ENCODE measurements around the gene HRG.
"Not testable (repeated sequence)": the region's sequence is repeated elsewhere in the genome, so short reads cannot be mapped to it uniquely, and the experiment has no call there.

Gene HRG, protein sequence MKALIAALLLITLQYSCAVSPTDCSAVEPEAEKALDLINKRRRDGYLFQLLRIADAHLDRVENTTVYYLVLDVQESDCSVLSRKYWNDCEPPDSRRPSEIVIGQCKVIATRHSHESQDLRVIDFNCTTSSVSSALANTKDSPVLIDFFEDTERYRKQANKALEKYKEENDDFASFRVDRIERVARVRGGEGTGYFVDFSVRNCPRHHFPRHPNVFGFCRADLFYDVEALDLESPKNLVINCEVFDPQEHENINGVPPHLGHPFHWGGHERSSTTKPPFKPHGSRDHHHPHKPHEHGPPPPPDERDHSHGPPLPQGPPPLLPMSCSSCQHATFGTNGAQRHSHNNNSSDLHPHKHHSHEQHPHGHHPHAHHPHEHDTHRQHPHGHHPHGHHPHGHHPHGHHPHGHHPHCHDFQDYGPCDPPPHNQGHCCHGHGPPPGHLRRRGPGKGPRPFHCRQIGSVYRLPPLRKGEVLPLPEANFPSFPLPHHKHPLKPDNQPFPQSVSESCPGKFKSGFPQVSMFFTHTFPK

DNA sequence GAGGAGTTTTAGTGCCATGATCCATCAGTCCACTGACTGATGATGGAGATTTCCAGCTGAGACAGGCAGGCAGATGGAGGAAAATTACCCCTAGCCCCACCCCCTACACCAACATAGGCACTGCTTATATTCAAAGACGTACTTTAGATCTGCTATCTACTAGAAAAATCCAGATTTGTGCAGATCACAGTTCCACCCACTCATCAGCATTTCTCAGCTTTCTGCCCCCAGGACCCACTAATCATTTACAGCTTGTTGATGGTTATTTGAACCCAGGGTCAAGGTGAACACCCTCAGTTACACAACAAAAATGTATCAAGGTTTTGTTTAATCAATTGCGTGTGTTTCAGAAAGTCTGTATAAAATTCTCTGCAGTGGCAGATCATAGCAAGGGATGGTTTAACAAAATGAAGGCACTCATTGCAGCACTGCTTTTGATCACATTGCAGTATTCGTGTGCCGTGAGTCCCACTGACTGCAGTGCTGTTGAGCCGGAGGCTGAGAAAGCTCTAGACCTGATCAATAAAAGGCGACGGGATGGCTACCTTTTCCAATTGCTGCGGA, at the start of gene HRG:
Gene HRG (plus strand): TSS at position 390 of the 564 bp plus-strand sequence. CDS start 18 bp downstream, at position 408.
- DNase-seq (ENCODE audit: low read depth) = no peak

DNA sequence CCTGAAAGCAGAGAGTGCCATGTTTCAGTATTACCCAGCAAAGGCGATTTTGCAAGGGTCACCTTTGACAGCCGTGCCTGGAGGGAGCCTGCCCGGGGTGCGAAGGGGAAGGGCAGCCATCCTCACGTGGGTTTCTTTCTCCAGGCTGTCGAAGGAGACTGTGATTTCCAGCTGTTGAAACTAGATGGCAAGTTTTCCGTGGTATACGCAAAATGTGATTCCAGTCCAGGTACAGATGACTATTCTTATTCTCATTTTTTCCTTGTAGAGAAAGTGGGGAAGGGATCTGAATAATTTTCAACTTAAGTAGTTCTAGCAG, 49.6 kb upstream of the HRG start:
- no peak for DNase-seq (ENCODE audit: low read depth)

DNA sequence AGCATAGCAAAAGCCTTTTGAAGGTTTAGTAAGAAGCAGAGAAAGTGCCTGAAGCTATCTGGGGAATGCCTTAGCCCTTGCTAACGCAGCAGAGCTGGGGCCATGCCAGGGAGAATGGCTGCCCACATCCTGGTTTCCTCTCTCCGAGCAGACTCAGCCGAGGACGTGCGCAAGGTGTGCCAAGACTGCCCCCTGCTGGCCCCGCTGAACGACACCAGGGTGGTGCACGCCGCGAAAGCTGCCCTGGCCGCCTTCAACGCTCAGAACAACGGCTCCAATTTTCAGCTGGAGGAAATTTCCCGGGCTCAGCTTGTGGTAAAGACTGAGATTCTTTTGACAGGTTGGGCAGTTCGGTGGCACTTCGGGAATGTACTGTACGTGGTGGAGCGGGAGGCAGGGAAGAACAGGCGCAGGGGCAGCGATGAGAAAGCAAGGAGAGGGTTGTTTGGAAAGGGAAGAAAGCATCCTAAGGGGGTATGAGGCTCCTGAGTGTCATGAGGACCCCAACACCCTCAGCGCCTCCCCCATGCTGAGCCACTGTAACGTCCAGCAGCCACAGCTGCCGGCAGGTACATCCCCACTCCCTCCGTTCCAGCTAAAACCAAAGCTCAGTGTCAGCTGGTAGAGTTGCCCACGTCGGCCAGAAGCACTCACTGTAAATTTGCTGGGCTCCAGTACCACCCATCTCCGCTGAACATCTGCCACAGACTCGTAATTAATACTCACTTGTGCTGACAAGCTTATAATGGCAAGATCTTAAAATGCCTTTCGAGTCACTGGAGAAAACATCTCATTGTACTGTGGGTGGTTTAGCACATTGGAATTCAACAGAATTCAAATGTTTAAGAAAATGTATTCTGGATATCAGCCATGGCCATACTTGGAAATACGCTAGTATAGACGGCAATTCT, 48.5 kb upstream of the HRG start:
- peak; percentile 79 for DNase-seq (ENCODE audit: low read depth)

DNA sequence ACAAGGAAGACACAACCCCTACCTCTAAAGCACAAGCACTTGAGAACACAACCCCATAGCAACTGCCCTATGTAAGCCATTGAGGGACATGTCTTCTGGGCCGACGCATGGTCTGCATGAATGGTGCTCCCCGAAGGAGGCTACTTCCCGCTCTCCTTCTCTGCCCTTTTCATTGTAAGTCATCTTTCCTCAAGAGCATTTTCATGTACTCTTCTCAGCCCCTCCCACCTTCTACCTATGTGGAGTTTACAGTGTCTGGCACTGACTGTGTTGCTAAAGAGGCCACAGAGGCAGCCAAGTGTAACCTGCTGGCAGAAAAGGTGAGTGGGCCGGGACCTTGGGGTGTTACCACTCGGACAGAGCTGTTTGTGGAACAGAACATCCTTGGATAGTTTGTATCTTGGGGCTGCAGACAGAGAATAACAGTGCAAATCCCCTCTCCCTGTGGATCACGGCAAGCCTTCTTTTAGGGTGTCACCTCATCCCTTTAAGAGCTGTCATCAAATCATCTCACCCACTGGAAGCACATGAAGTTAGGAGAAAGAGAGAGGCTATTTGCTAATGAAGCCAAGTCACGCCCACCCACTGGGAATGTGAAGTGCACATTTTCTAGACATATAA, 47.4 kb upstream of the HRG start:
- no peak for DNase-seq (ENCODE audit: low read depth)

DNA sequence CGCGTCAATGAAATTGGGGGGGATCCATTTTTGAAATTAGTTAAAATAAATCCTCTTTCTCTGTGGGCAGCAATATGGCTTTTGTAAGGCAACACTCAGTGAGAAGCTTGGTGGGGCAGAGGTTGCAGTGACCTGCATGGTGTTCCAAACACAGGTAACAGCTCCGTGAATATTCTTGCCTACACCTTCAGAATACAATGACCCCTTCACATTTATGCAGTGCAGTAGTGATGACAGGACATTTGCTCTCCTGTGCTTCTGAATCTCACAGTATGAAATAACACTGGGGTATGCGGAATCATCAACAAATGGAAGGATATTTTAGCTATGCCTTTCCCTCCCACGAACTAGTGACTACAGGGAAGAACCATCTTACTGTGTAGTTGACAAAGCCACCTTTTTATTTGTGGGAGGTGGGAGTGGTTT, 46.0 kb upstream of the HRG start:
- DNase-seq (ENCODE audit: low read depth) = no peak

DNA sequence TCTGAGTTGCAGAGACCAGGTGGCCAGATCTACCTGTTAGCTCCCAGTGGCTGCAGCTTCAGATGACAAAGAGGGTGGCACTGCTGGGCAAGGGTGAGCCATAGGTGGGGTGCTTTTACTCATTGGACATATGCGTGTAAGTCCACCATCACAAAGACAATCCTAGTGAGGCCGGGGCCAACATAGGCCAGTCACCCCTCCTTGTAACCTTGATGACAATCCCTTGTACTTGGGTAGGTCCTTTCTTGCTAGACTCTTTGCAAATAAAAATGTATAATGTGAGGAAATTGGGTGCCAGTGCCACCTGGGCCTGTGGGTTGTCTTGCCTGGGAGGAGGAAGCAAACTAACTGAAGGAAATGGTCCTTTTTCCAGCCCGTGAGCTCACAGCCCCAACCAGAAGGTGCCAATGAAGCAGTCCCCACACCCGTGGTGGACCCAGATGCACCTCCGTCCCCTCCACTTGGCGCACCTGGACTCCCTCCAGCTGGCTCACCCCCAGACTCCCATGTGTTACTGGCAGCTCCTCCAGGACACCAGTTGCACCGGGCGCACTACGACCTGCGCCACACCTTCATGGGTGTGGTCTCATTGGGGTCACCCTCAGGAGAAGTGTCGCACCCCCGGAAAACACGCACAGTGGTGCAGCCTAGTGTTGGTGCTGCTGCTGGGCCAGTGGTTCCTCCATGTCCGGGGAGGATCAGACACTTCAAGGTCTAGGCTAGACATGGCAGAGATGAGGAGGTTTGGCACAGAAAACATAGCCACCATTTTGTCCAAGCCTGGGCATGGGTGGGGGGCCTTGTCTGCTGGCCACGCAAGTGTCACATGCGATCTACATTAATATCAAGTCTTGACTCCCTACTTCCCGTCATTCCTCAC, 45.4 kb upstream of the HRG start:
- DNase-seq (ENCODE audit: low read depth) = no peak

DNA sequence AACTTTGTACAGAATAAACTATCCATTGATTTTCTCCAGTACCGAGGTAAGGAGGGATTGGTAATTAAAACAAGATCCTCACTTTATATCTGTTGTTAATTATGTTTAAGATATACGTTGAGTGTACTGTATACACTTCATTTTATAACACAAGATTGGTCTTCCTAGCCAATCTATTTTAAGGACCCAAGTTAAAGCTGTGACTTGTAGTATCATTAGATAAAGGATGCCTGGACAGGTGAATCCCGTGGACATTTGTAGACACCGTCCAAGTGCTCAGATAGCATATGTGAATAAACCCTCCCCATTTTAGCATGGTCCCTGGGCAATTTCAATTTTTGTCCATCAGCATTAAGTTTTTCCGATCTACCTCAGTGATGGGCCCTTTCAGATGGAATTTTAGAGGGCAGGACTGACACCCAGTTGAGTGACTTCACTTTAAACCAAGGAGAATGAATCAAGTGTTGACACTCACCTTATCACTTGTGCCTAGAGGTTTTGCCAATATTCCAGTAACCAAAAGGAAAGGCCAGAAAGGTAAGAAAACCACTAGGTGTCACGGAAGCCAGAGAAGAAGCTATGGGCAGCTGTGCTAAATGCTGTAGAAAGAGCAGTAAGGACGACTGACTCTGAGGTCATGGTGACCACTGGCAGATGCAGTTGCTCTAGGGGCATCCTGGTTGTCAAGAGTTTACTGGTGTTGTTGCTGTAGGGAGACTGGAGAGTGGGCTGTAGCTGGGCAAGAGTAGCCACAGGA, 43.7 kb upstream of the HRG start:
- no peak for DNase-seq (ENCODE audit: low read depth)

DNA sequence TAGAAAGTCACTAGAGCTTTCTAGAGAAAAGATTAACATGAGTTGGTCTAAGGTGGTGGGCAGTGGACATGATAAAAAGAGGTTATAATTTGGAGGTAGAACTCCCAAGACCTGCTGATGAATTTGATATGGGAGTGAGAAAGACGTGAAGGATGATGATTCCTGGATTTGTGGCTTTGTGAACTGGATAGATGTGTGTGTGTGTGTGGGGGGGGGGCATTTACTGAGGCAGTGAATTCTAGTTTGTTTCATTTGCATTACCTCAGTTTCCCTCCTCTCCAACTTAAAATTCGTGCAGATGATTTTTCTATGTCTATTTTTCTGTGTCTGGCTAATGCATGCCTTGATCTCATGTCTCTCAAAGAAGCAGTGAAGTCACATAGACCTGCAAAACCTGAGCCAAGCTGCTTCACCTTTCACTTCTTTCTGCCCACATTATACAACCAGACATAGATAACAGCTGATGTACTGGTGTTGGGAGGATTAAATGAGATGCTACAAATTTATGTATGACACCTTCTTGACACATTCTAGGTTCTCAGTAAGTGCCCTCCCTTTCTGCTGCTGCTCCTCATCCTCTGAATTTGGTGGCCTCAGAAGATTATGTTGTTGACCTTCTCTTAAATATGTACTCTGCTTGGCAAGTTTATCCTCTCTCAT, 43.0 kb upstream of the HRG start:
- no peak for DNase-seq (ENCODE audit: low read depth)

DNA sequence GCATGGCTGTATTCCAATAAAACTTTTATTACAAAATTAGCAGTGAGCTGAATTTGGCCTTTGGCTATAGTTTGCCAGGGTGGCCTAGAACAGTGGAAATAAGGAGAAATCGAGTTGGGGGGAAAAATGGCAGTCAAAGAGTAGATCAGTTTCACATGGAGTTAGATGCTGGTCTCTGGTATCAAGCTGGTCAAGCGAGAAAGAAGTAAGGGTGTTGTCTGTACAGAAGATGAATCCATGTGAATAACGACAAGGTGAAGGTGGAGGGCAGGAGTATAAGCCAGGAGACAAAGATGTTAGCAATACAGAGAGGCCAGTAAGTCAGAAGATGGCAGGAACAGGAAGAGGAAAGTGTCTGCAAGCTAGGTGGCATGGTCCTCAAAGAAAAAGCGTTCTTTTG, 41.2 kb upstream of the HRG start:
- no peak for DNase-seq (ENCODE audit: low read depth)

DNA sequence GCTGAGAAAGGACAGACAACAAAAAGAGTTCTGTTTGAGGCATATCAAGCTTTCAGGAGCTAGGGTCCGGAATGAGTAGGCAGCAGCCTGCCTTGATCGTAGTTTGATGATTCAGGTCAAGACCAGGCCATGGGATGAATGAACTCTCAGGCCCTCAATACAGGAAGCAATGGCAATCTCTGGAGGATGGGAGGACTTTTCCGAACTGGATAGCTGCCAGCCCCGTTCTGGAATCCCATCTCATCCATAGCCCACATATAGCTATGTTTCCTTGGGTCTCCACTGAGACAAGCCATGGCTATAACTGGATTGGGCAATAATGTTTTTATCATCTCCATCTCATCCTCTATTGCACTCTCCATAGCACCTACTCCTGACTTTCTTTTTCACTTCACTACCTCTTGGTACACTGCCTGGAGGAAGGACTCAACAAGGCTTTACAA, 40.2 kb upstream of the HRG start:
- no peak for DNase-seq (ENCODE audit: low read depth)

DNA sequence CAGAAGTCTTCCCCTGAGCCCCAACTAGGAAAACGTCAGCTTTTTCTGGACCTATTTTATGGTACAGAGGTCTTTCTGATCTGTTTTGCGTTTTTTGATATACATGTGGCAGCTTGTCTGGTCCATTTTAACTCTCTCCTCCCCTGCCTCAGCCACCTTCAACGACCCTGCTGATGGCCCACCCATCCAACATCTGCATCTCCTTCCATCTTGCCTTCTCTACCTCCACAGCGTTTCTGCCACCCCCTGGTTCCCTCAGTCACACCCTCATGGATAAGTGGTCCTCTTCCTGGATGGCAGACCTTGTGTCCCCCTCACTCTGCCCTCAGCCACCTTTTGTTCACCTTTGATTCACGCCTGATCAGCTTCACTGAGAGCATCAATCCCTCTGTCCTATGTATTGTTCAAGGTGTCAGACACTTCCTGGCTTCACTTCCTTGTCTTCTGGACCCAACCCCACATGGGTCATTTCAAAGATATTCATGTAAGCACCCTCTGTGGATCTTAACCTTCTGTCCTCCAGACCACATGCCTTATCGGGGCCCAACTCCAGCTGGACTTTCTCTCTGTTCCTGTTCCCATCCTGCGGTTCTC, 39.5 kb upstream of the HRG start:
- DNase-seq (ENCODE audit: low read depth) = no peak

DNA sequence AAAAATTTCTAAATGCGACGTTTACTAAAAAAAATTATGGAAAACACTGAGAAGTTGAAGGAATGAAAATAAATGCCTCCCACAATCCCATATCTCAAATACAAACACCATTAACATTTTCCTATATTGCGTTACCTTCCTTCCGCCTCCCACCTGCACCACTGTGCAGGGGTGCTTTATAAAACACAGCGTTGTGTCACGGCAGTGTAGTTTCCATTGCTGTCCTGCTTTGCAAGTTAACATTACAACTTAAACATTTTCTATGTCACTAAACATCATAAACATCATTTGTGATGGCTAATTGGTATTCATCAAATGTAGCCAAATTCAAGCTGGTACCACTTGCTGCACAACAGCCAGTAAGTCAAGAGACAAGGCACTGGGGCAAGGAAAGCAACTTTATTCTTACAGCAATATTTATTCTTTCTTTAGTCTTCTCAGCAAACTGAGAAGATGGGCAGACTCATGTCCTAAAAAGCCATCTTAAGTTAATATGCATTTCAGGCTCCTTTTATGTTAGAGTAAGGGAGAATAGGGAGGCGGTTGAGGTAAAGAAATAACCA, 37.9 kb upstream of the HRG start:
- no peak for DNase-seq (ENCODE audit: low read depth)

DNA sequence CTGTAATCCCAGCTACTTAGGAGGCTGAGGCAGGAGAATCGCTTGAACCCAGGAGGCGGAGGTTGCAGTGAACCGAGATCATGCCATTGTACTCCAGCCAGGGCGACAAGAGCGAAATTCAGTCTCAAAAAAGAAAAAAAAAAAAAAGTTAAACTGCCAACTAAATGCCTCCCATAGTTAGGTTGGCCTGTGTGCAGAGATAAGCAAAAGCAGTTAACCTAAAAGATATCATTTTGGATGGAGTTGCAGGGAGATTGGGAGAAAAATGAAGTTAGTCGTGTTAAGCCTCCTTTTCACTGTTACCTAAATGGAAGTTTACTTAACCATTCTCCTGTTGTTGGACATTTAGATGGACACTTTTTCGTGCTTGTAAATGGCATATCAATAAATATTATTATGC, 37.1 kb upstream of the HRG start:
- no peak for DNase-seq (ENCODE audit: low read depth)

DNA sequence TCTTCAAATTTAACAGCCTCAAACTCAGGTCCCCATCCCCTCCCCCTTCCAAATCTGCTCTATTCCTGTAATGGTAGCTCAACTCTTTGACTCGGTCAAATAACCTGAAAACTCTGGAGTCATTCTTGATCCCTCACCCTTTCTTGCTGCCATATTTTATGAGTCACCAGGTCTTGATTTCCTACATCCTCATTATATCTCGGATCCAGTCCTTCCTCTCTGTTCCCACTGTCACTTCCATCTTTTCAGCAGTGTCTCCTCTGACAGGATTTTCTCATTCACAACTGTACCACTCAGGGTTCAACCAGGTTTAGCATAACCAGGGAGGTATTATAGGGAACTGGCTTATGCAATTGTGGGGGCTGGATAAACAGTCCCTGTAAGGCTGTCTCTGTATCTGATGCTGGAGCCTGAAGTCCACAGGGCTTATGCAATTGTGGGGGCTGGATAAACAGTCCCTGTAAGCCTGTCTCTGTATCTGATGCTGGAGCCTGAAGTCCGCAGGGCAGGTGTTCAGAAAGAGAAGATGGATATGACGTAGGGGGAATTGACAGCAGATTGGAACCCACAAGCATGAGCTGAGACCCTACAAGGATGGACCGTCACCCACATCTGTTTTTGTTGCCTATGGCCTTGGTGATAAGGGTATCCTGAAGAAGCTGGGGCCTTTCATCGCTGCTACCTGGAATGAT, 34.7 kb upstream of the HRG start:
- DNase-seq (ENCODE audit: low read depth) = no peak

DNA sequence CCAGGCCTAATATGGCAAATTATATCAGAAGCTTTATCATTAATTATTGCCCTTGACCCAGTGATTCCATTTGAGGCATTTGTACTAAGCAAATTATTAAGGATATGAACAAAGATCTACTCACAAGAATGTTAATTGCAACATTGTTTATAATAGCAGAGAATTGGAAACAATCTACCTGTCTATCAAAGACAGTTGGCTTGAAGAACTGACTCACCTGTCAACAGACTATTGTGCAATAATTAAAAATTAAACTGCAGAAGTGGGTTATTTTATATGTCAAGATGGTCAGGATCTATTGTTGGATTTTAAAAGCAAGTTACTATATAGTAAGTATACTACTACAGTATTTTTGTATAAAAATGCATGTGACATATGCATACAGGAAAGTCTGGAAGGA, 32.3 kb upstream of the HRG start:
- DNase-seq (ENCODE audit: low read depth) = no peak

DNA sequence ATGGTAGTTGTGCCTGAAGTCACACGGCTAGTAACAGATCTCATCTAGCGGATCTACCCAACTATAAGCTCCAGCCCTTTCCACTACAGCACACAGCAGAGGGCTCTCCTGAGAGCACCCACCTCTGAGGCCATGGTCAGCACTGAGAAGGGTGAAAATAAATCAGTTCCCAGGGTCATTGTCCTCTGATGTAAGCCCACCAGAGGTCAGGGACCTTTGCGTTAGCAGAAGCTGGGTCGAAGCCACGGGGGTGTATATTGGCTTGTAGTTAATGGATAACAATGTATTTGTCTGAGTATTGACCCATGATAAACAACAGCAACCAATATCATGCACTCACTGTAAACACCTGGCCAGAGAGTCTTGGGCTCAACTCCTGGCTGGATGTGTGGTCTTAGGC, 31.6 kb upstream of the HRG start:
- not testable (repeated sequence) for DNase-seq (ENCODE audit: low read depth)

DNA sequence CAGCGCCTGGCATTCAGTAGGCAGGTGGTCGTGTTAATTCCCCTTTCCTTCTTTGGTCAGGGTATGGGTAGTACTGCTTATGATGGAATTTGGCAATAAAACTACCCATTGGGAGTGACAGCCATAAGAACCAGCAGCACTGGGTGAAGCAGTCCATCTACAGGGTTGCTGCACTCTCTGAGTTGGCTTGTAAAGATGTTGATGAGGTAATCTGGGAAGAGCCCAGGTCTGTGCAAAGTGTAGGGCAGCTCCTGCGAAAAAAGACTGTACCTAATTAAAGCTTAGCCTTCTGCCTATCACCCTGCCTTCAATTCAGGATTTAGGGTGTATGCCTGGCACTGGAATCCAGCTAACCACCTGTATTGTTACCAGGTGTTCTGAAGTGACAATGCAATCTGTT, 30.3 kb upstream of the HRG start:
- no peak for DNase-seq (ENCODE audit: low read depth)

DNA sequence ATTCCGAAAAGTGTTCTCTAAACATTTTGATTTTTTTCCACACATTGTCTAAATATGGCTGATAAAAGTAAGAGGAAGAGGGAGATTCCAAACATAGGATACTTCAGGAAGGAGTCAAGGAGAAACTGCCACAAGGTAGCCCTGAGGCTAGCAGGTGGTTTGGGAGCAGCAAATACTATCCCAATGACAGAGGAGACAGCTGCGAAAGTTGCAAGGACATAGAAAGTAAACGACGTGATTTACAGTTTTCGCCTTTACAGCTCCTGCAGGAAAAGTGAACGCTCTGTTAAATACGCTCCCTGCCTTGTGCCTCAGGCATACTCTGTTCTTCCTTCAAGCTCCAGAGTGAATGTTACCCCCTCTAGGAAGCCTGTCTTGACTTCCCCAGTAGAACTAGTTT, 29.3 kb upstream of the HRG start:
- DNase-seq (ENCODE audit: low read depth) = no peak

DNA sequence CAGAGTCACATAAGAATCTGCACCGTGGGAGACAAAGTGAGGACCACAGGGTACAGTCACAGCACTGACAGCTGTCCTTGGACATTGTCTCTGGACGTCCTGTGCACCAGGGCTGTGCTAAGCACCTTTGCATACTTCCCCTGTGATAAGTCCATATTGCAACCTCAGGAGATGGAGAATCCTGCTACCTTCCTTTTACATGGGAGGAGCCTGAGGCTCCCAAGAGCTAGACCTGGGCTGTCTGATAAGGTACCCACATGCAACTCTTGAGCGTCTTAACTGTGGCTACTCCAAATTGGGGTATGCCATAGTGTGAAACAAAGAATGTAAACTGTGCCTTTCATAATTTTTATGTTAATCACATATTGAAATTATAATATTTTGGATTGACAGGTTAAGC, 28.1 kb upstream of the HRG start:
- no peak for DNase-seq (ENCODE audit: low read depth)

Data from activated T-cell treated with anti-CD3 and anti-CD28 coated beads for 24 hours (primary cell).